ENCODE data around the gene BTG3. TPM values are rescaled to one million over a fixed set of nuclear protein-coding genes. Genes with fewer than 3 reads are reported as not detected.

BTG3 gene
- total and polyA plus RNA-seq, 4 donors = 47.9 to 120 (median 73.0) TPM

DNA sequence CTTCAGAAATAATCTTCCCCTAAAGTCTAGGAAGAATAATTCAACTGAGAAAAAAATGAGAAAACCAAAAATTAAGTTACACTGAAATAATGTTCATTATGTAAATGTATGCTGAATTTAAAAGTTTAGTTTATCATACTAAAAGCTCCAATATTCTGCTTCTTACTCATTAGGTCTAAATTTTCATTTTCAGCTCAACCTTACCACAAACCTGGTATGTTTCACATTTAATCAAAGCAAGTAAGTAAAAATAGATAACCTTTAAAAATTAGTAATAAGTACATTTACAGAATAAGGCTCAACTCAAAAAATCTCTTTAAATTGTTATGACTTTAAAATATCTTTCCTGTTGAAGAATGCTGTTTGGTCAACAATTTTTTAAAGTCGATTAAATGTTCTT lies 15.0 kb downstream of the BTG3 start:
- DNase-seq (no peak), ATAC-seq (ENCODE audit: insufficient read depth, low FRiP score) (no peak)
- 80 to 91% methylated on average over 1 of the region's 1 CpG for WGBS, 2 donors
- peaks cover 3 to 25% (median 12%) of the 10 kb centered on the region in 4 donors for H3K36me3 ChIP-seq (ENCODE audit: control insufficient read depth in 4 of 4, insufficient read depth in 4 of 4, low read length in 4 of 4)
- no peaks in the 10 kb centered on the region for H3K4me1 ChIP-seq (ENCODE audit: control insufficient read depth in 5 of 5, insufficient read depth in 5 of 5, low read length in 5 of 5)
- H3K27me3 ChIP-seq (ENCODE audit: control insufficient read depth in 3 of 3, insufficient read depth in 3 of 3, low read length in 2 of 3) = no peaks in the 10 kb centered on the region
- H3K27ac ChIP-seq (ENCODE audit: low read depth in 1 of 2, low read length in 1 of 2) = no peak overlapping the region
- no peaks in the 10 kb centered on the region for H3K9me3 ChIP-seq (ENCODE audit: control insufficient read depth in 4 of 4, insufficient read depth in 3 of 4, low read length in 3 of 4)
- H3K9ac ChIP-seq (ENCODE audit: insufficient read depth in 1 of 2, low read length in 2 of 2) = no peak overlapping the region
- no peak overlapping the region for H3K4me3 ChIP-seq
- TF ChIP-seq CTCF (IDR thresholded peaks at IDR 0.05; ENCODE audit: control extremely low read depth, extremely low read depth) = no peak

DNA sequence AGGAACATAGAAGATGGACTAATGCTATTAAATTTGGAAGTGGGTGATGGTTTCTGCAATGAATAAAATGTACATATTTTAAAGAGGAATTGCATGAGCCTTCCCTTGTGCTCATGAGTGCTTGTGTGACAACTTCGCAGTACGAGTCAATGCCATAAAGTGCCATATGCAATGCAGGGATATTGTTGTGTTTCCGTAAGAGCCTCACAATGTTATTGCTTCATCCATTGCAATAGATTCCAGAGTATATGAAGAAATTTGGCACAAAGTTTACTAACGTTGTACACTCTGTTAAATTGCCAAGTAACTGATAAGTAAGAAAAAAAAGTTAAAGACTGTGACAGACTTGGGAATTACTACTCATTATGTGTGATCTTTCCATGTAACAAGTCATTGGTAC lies 22.3 kb downstream of the BTG3 start:
- no peak overlapping the region for H3K4me3 ChIP-seq
- ATAC-seq (ENCODE audit: insufficient read depth, low FRiP score) (no peak), DNase-seq (peak in 2 of 3 donors; percentile 88 to 91)
- no peak for TF ChIP-seq CTCF (IDR thresholded peaks at IDR 0.05; ENCODE audit: control extremely low read depth, extremely low read depth)
- 50 to 66% methylated on average over 4 of the region's 4 CpGs for WGBS, 2 donors
- no peaks in the 10 kb centered on the region for H3K27me3 ChIP-seq (ENCODE audit: control insufficient read depth in 3 of 3, insufficient read depth in 3 of 3, low read length in 2 of 3)
- no peak overlapping the region for H3K9ac ChIP-seq (ENCODE audit: insufficient read depth in 1 of 2, low read length in 2 of 2)
- peaks cover 0 to 10% (median 5%) of the 10 kb centered on the region in 4 donors for H3K36me3 ChIP-seq (ENCODE audit: control insufficient read depth in 4 of 4, insufficient read depth in 4 of 4, low read length in 4 of 4)
- no peak overlapping the region for H3K27ac ChIP-seq (ENCODE audit: low read depth in 1 of 2, low read length in 1 of 2)
- peaks cover 0 to 6% (median 0%) of the 10 kb centered on the region in 5 donors for H3K4me1 ChIP-seq (ENCODE audit: control insufficient read depth in 5 of 5, insufficient read depth in 5 of 5, low read length in 5 of 5)
- no peaks in the 10 kb centered on the region for H3K9me3 ChIP-seq (ENCODE audit: control insufficient read depth in 4 of 4, insufficient read depth in 3 of 4, low read length in 3 of 4)

DNA sequence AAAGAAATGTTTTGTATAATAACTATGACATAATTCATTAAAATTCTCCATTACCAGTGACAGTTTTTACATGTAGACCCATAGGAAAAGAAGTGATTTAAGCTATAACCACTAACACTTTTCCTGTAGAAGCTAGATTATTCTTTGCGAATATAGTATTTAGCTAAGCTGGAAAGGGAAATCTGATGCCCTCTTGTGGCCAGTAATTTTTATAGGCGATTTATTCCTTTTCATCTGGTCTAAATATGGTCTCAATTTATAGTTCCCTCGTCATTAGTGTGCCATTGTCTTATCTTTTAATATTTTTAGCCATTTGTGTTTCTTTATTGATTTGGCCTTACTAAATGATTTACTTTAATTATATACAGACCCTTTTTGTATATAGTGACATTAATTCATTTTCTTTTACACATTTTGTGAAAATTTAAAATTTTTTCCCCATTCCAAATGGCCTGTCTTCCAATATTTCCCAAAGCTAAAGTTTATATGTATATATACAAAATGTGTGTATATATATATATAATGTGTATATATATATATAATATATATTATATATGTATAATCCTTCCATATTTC lies 26.7 kb downstream of the BTG3 start:
- TF ChIP-seq CTCF (IDR thresholded peaks at IDR 0.05; ENCODE audit: control extremely low read depth, extremely low read depth) = peak; percentile 29
- no peak overlapping the region for H3K9ac ChIP-seq (ENCODE audit: insufficient read depth in 1 of 2, low read length in 2 of 2)
- no peaks in the 10 kb centered on the region for H3K9me3 ChIP-seq (ENCODE audit: control insufficient read depth in 4 of 4, insufficient read depth in 3 of 4, low read length in 3 of 4)
- DNase-seq (peak in 2 of 3 donors; percentile 80 to 83), ATAC-seq (ENCODE audit: insufficient read depth, low FRiP score) (no peak)
- no peak overlapping the region for H3K27ac ChIP-seq (ENCODE audit: low read depth in 1 of 2, low read length in 1 of 2)
- WGBS, 2 donors = 4 to 9% methylated on average over 3 of the region's 3 CpGs
- H3K4me3 ChIP-seq = no peak overlapping the region
- no peaks in the 10 kb centered on the region for H3K27me3 ChIP-seq (ENCODE audit: control insufficient read depth in 3 of 3, insufficient read depth in 3 of 3, low read length in 2 of 3)
- peaks cover 0 to 8% (median 0%) of the 10 kb centered on the region in 5 donors for H3K4me1 ChIP-seq (ENCODE audit: control insufficient read depth in 5 of 5, insufficient read depth in 5 of 5, low read length in 5 of 5)
- no peaks in the 10 kb centered on the region for H3K36me3 ChIP-seq (ENCODE audit: control insufficient read depth in 4 of 4, insufficient read depth in 4 of 4, low read length in 4 of 4)

GRCh38 chr21:17583898-17584297 lies 28.8 kb downstream of the BTG3 start:
- TF ChIP-seq CTCF (IDR thresholded peaks at IDR 0.05; ENCODE audit: control extremely low read depth, extremely low read depth) = no peak
- DNase-seq (no peak), ATAC-seq (ENCODE audit: insufficient read depth, low FRiP score) (no peak)
- 78 to 90% methylated on average over 3 of the region's 3 CpGs for WGBS, 2 donors
- Histone ChIP-seq H3K9ac (ENCODE audit: insufficient read depth in 1 of 2, low read length in 2 of 2) (no peak overlapping the region), H3K9me3 (ENCODE audit: control insufficient read depth in 4 of 4, insufficient read depth in 3 of 4, low read length in 3 of 4) (no peaks in the 10 kb centered on the region), H3K4me1 (ENCODE audit: control insufficient read depth in 5 of 5, insufficient read depth in 5 of 5, low read length in 5 of 5) (peaks cover 0 to 2% (median 0%) of the 10 kb centered on the region in 5 donors), H3K36me3 (ENCODE audit: control insufficient read depth in 4 of 4, insufficient read depth in 4 of 4, low read length in 4 of 4) (peaks cover 0 to 2% (median 0%) of the 10 kb centered on the region in 4 donors), H3K4me3 (no peak overlapping the region), H3K27me3 (ENCODE audit: control insufficient read depth in 3 of 3, insufficient read depth in 3 of 3, low read length in 2 of 3) (no peaks in the 10 kb centered on the region), H3K27ac (ENCODE audit: low read depth in 1 of 2, low read length in 1 of 2) (no peak overlapping the region)

Data from lung (tissue), 12 donors.